Activated CD8-positive, alpha-beta memory T cell treated with anti-CD3 and anti-CD28 coated beads for 36 hours (primary cell): ENCODE results near the gene NBEA. TPM values are rescaled to one million over a fixed set of nuclear protein-coding genes. Genes with fewer than 3 reads are reported as not detected.

Experiments used
- CTCF ChIA-PET: fragments of 350-600 bp; sonication (Branson Sonifier 250); formaldehyde crosslinking; loops from one replicate; lab custom pipeline; 2021; ENCODE audit warnings: antibody characterized with exemption; lab: Charles Lee
- POLR2A ChIA-PET: fragments of 350-600 bp; sonication (Branson Sonifier 250); formaldehyde crosslinking; loops from one replicate; lab custom pipeline; 2021; ENCODE audit warnings: antibody characterized with exemption; lab: Charles Lee
- total RNA-seq, 2 experiments: library from RNA; stranded (reverse); gene quantifications; one replicate each; pipeline ENCODE4 v1.2.3, GENCODE V29; 2021

The NBEA gene
- total RNA-seq, 2 experiments from 2014 or later = 0.15 to 0.23 TPM

DNA sequence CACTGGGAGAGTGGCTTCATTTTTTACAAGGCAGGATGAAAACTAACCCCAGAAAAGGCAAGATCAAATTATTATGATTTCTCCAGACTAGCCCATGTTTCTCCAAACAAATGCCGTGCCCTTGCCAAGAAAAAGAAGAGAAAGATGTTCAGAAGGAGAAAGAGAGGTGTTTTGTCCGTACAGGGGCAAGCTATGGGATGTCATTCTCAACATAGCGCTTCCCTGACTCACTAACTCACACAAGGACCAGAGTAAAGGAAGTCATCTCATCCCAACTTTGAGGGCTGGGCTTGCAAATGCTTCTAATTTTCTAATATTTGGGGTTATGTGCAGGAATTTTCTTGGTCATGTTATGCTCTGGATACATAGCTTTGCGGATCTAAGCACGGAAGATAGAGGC lies 758.6 kb downstream of the NBEA start:
- CTCF ChIA-PET = no interaction called here
- POLR2A ChIA-PET = no interaction called here

DNA sequence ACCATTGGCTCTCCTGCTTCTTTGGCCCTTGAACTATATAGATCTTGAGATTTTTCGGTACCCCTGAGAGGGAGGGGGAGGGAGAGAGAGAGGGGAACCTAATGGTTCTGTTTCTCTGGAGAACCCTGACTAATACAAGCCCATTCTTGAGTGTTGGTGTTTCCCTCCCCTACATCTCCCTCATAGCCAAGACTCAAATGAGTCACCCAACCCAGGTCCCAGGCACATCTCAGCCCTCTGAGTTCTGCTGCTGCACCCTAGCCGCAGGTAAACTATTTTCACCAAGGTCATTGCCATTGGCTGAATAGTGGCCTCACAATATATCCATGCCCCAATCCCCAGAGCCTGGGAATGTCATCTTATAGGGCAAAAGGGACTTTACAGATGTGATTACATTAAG lies 760.2 kb downstream of the NBEA start:
- ChIA-PET POLR2A (no interaction called here), CTCF (no interaction called here)

DNA sequence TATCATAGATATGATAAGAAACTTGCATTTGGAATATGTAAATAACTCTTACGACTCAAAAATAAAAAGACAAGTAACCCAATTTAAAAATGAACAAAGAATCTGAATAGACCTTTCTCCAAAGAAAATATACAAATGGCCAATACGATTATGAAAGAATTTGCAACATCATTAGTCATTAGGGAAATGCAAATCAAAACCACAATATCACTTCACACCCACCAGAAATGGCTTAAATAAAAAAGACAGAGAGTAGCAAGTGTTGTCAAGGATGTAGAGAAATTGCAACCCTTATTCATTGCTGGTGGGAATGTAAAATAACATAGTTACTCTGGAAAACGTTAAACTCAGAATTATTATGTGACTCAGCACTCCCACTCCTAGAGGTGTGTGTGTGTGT lies 761.0 kb downstream of the NBEA start:
- ChIA-PET CTCF (no interaction called here), POLR2A (no interaction called here)

DNA sequence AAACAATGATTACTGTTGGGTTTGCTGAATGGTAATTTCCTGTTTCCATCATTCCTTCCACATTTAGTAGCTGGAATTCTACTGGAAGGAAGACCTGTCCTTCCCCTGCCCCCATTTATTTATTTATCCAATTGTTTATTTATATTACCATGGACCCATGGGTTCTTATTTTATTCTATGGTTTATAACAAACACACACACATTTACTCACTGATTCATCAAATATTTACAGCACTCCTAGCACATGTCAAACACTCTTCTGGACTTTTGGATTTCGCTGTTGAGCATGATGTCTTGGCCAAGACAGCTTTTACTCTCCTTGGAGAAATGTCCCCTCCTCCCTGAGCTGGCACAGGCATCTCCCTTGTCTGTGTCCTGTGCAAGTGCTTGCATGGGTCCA lies 762.3 kb downstream of the NBEA start:
- CTCF ChIA-PET = no interaction called here
- POLR2A ChIA-PET = no interaction called here

DNA sequence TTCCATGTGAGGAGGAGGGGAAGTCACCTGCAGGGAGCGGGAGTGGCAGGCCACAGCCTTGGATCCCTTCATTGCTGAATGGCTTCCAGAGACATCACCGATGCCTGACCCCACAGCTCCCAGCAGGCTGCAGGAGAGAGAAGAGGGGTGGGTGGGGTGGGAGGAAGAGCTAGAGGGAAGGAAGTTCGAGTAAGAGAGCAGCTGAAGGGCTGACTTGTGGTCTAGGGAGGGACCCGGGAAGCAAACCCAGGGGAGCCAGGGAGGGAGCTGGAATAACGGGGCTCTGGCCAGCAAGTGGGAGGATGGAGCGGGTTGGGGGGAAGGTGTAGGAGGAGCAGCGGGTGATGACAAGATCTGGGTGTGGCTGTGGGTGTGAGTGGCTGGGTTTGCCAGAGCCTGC lies 764.2 kb downstream of the NBEA start:
- ChIA-PET CTCF (no interaction called here), POLR2A (no interaction called here)

DNA sequence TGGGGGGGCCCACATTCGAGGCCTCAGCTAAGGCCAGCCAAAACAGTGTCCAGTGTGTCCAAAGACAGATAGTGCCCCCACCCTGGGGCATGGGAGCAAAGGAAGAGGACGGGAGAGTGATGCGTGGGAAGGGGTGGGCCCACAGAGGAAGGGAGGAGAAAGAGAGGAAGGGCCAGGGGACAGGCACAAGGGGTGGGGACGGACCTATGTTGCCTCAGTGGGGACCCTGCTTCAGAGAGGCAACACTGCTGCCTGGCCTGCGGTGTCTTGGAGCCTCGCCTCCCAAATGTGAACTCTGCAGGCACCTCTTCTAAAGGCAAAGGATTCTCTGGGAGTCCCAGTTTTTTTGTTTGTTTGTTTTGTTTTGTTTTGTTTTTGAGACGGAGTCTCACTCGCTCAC lies 764.7 kb downstream of the NBEA start:
- ChIA-PET CTCF (no interaction called here), POLR2A (no interaction called here)

DNA sequence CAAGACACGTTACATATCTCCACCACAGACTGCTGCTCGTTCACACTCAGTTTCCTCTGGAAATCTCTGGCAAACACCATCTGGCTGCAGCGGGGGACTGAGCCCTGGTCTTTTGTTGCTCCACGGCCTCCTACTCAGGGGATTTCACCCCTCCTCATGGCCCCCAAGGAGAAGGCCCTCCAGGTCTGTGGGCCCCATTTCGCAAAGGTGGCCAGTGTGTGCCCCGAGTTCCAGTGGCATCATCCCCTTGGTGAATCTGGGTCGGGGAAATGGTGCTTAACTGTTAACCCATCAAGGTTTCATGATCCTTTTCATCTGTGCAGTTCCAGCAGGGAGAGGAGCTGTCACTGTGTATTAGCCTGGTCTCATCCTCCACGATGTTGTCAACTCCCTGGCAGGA lies 769.8 kb downstream of the NBEA start:
- ChIA-PET POLR2A (no interaction called here), CTCF (no interaction called here)

DNA sequence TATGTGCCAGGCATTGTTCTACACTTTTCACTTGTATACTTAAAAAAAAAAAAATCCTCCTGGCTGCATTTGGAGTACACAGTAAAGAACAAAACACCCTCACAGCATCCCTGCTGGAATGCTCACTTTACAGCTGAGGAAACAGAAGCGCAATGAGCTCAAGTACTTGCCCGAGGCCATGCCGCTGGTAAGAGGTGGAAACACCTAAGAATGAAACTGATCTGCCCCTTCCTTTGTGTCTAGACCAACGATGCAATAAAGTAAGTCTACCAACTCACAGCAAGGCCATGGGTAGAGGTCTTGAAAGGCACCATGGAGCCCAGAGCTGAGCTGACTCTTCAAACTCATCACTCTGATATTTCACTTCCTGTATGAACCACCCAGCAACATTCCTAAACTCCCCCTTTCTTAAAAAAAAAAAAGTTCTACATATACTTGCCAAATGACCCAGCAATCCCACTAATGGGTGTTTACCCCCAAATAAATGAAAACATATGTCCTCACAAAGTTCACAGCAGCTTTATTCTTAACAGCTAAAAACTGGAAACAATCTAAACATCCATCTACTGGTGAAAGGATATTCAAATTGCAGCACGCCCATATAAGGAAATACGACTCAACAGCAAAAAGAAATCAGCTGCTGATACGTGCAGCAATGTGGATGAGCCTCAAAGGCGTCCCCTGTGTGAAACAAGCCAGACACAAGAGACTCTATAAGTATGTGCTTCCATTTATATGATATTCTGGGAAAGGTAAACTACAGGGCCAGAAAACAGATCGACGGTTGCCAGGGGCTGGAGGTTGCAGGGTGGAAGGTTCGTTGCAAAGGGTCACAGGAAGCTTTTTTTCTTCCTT lies 771.1 kb downstream of the NBEA start:
- ChIA-PET CTCF (no interaction called here), POLR2A (no interaction called here)

DNA sequence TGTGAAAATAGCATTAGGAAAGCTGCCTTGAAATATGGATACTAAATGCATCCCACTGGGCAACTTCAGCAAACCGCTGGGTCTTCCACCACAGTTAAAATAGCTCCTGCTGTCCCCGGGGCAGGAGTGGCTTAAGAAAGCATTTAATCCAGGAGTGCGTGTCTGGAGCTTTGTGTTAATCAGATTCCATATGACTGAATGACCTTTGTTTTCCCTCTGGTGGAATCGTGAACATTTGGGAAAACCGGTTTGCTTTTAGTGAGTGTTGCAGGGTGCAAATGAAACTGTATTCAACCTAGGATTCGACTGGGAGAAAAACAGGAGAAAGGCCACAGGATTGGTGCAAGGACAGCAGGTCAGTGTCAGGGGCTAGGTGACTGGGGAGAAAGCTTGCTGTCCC lies 772.1 kb downstream of the NBEA start:
- POLR2A ChIA-PET = no interaction called here

DNA sequence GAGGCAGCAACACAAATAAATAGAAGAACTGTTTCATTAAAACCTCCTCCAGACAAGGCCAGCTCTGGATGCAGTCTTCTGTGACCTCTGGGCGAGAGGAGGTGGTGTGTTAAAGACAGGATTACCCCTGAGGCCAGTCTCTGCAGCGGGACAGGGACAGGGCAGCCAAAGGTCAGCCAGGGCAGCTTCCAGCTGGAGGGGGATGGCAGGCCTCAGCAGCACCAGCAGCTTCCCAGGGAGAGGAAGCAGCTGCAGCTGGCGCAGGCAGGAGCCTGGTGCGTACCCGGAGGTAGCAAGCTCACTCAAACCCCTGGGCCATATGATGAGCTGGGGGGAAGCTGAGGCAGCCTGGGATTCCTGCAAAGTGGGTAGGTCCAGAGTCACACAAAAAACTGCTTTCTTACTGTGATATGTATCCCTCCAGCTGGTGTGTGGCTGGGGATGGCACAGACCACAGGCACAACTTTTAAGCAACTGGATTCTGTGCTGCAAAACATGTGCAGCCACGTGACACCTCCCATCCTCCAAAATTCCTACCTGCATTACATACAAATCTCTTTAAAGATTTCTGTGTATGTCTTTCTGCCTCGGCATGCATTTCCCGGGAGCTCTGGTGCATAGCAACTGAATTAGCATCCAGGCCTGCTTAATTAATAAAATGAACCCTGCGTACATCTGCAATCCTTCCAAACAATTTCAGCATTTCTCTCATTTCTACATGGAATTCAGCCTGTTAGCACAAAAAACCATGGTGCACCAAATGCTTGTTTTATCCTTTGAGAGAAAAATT lies 772.7 kb downstream of the NBEA start:
- ChIA-PET POLR2A (no interaction called here), CTCF (no interaction called here)

More for the DNA sequence above, 772.1 kb downstream of the NBEA start:
- CTCF ChIA-PET = no interaction called here

DNA sequence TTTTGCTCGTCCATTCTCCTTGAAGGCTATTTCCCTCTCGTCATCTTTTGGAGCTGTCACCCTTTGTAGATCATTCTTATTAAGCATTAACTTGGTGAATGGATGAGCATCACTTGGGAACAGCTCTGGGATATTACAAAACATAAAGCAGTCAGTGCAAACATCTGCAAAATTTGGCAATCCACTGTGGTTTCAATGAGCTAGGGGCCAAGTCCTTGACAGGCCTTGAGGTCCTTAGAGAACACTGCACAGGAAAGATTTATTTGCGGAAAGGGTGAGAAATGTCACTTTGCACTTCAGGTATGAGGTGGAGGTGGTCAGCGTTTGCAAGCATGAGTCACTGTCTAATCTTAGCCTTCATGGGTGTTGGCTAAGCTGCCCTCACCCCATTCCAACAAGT lies 774.1 kb downstream of the NBEA start:
- ChIA-PET POLR2A (no interaction called here), CTCF (no interaction called here)

DNA sequence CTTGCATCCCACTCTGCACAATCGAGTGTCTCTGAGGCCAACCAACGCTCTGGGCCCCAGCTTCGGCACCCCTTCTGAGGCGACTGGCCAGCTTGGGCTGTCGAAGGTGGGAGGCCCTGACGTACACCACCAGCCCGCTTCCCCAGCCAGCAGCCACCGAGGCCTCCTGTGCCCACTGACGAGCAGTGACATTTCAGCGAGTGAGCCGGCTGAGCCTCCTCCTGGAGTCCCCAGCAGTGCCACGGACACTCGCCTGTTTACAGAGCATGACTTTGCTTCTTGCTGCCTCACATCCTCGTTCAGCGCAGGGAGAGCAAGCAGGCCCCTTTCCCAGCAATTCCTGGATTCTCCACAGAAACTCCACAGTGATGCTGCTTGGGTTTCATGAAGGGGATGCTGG lies 774.7 kb downstream of the NBEA start:
- ChIA-PET POLR2A (no interaction called here), CTCF (no interaction called here)

DNA sequence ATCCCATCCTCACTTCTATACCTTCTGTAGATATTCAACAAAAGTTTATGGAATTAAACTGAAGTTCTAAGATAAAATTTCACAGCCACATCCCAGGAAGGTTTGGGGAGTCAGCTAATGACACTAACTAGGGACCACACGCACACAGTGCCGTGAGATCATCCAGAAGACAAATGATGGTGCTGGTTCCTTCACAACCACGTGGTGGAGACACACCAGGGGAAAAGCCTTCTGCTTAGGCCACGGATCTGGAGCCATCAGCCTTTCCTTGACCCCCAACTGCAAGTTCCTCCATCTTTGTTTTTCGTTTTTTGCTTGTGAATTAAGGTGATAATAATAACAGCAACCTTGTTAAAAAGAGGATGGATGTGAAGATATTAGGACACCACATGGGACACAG lies 776.0 kb downstream of the NBEA start:
- ChIA-PET POLR2A (no interaction called here), CTCF (no interaction called here)

DNA sequence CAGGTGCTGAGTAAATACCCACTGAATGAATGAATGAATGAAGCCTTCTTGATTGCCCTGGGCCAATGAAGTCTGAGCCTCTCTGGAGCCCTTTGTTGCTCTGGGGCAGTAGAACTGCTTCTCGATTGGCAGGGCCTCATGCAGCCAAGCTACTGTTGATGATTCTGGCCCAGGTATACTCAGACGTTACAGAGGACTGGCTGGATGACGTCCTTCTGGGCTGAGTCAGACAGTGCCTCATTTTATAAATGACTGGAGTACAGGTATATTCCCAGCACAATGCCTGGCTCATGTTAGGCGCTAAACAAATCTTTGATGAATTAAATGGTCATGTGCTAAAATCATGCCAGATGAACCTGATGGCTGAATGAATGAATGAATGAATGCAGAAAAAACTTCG lies 778.2 kb downstream of the NBEA start:
- ChIA-PET CTCF (no interaction called here), POLR2A (no interaction called here)

DNA sequence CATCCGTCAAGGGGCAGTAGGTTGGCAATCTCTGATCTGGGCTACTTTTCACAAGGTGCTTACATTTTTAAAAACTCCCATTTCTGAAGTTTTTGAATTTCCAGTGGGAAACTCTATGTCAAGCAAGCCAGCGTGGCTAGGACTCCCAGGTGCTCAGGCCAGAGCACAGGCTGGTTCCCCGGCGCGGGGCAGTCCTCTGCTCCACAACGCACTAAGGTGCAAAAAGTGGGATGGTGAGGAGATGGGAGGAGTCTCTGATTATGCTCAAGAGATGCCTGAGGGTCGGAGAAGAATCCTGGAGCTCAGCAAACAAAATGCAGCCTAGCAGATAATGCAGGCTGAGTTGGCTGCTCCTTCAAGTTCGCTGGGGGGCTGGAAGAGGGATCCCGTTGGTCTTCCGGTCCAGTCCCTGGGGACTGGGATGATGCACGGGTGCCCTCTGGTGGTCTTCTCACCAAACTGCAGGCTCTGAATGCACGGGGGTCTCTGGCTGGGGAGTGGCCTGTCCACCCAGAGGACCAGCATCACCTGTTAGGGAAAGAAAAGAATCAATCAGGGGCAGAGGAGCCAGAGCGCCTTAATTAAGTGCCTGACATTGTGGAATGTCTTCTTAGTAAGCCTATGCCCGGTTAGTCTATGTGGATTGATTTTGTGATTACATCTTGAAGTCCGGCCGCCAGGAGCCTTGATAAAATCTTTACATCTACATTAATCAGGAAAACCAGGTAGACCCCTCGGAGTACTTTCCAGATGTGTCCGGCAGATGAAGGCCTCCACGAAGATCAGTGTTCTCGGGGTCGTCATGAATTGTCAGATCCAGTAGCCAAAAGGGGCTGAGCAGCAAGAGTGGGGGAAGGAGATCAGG lies 778.9 kb downstream of the NBEA start:
- ChIA-PET CTCF (no interaction called here), POLR2A (no interaction called here)
